GM12872 (cell line): ENCODE results near the gene TMEM145.
A peak's percentile ranks its signal among the peaks of the same experiment; 100 is the strongest.

Experiments used
- CTCF ChIP-seq: IDR thresholded peaks from 3 replicates; pipeline ENCODE4 v1.5.1; 2011; ENCODE audit warnings: low read depth, mild to moderate bottlenecking, low read length, moderate library complexity; ENCODE audit not compliant: insufficient read depth

The TMEM145 gene

GRCh38 chr19:42313096-42313839 is at the start of gene TMEM145:
Gene TMEM145, plus strand, starts transcription at chr19:42313309. Its CDS starts 68 bp downstream, at chr19:42313377.
- 0 out of 3 replicates have a peak, but pooled peaks have one; percentile 2 for TF ChIP-seq CTCF

GRCh38 chr19:42267644-42268141 is 45.4 kb upstream of the TMEM145 start:
- TF ChIP-seq CTCF, result no peak

DNA sequence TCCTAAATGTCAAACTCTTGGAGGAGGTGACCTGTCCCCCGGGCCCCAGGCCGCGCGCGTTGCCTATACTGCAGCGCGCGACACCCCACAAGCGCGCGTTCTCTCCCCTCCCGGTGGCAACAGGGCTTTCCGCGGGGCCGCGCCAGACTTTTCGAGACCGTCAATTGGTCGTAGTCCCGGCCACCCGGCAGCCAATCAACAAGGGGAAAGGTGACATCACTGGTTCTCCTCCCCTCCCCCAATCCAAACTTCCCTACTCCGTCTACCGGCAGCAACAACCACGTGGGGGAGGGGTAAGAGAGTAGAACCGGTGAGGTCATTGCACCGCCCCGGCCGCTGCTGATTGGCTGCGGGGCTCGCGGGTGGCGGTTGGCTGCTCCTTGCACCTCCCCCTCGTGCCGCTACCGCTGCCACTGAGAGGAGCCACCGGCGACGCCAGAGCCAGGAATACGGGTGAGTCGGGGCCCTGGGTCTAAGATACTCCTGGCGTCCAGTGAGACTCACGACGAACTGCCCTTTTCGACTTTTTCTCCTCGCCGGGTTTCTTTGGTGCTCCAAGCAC is 44.9 kb upstream of the TMEM145 start:
- TF ChIP-seq CTCF, result no peak

DNA sequence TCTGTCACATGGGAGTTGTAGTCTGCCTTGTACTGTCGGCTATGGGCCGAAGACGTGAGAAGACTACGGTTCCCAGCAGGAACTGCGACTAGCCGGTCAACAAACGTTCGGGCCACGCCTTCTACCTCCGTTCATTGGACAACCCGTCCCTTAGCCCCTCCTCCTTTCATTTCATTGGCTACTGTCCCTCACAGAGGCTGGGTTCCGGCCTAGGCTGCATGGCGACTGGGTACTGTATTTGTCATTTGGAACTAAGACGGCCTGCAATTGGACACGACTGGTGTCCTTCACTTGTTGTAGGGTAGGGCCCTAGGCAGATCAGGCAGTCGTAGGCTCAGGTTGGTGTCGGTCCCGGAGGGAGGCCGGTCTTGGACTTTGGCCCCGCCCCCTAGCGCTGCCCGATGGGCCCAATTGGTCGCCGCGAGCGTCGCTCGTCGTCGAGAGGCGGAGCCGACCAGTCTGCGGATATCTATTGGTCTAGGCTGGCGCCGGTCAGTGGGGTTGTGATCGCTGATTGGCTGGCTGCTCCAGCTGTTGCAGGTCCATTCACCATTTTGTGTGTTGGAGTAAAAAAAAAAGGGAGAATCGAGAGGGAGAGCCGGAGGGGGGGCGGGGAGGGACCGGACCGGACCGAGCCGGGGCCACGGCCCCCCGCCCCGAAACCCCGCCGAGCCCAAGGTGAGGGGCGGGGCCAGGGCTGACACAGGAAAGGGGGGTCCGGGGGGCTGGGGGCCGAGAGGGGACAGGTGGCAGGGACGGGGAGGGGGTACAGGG is 44.2 kb upstream of the TMEM145 start, which contains the start of gene CIC:
TSS of gene CIC (plus strand) at position 549 of the 774 bp plus-strand sequence. CDS start 2,532 bp downstream, outside the sequence.
- TF ChIP-seq CTCF, result no peak

- no peak for TF ChIP-seq CTCF
Measured at GRCh38 chr19:42269478-42270345, 43.4 kb upstream of the TMEM145 start.

- no peak for TF ChIP-seq CTCF
Measured at GRCh38 chr19:42270346-42271044, 42.6 kb upstream of the TMEM145 start.
